Hematopoietic multipotent progenitor cell treated with erythropoietin and hydrocortisone succinate and interleukin-3 and kit ligand, for 15 days (in vitro differentiated cells): Measurements from ENCODE around the gene OTC.

Experiments
- DNase-seq: peaks from one replicate; pipeline ENCODE4 v3.0.0-alpha.2; 2015; ENCODE audit warnings: low spot score

The OTC gene

GRCh38 chrX:38468563-38469157 is 116.3 kb downstream of the OTC start:
- no peak for DNase-seq
